HepG2 (cell line): Measurements from ENCODE around the gene PARK7. TPM values are rescaled to one million over a fixed set of nuclear protein-coding genes. Genes with fewer than 3 reads are reported as not detected.

Experiments
- ATAC-seq: fragments of 200-7000 bp; cut with Tn5 transposase; 3 replicates; pipeline ENCODE4 v1.9.1; 2020; ENCODE audit warnings: mild to moderate bottlenecking, moderate library complexity
- BruUV-seq: library from RNA; stranded (reverse); fragments of 400-500 nt; replicated peaks from 2 replicates; lab custom pipeline; 2021; lab: Mats Ljungman, UMichigan
- CTCF ChIA-PET: fragments of 300-600 bp; formaldehyde crosslinking; extraction: SDS; loops from one replicate; lab custom pipeline; 2021; ENCODE audit warnings: low total read pairs, inconsistent platforms, low intra/inter-chr PET ratio; lab: Yijun Ruan, JAX
- POLR2A ChIA-PET: fragments of 350-600 bp; sonication (Branson Sonifier 250); formaldehyde crosslinking; loops from one replicate; lab custom pipeline; 2020; ENCODE audit warnings: antibody characterized with exemption, inconsistent platforms; lab: Yijun Ruan, JAX
- DNase-seq: peaks from one replicate; pipeline ENCODE4 v3.0.0-alpha.2; 2015; ENCODE audit warnings: low spot score
- FAIRE-seq: peaks from 3 replicates; lab custom pipeline; 2011; peaks lifted over from hg19 to GRCh38; lab: Jason Lieb, UNC
- H2AFZ ChIP-seq: one replicate; pipeline ENCODE4 v1.6.1; 2011; ENCODE audit warnings: low read length, inconsistent platforms
- H3K27ac ChIP-seq: fragments of 300-600 bp; 3 replicates; pipeline ENCODE4 v1.8.0; 2011; ENCODE audit warnings: mixed run types, mild to moderate bottlenecking, mixed read lengths, low read length, inconsistent platforms; ENCODE audit not compliant: insufficient read depth; ENCODE audit errors: extremely low read length
- H3K27me3 ChIP-seq, 2 experiments: fragments of 200-600 bp in 1 of 2; 2 replicates in 1 of 2; 3 replicates in 1 of 2; pipeline versions ENCODE4 v1.6.0 to v1.8.0; 2011; ENCODE audit warnings: low read length in 2 of 2, mild to moderate bottlenecking in 2 of 2, moderate library complexity in 2 of 2, inconsistent platforms in 1 of 2; ENCODE audit not compliant: insufficient read depth in 2 of 2, control insufficient read depth in 1 of 2
- H3K36me3 ChIP-seq, 2 experiments: fragments of 200-600 bp in 1 of 2; replicated peaks in 1 of 2; 2 replicates in 1 of 2; 3 replicates in 1 of 2; pipeline versions ENCODE4 v1.5.1 to v1.8.0; 2011; ENCODE audit warnings: low read length in 2 of 2, inconsistent platforms in 1 of 2; ENCODE audit not compliant: insufficient read depth in 2 of 2, control insufficient read depth in 1 of 2
- H3K4me1 ChIP-seq: 2 replicates; pipeline ENCODE4 v1.5.1; 2012; ENCODE audit warnings: low read length, inconsistent platforms; ENCODE audit not compliant: insufficient read depth
- H3K4me2 ChIP-seq: 2 replicates; pipeline ENCODE4 v1.6.0; 2011; ENCODE audit warnings: low read depth, low read length, inconsistent platforms
- H3K4me3 ChIP-seq, 3 experiments: fragments of 200-600 bp in 1 of 3; sonication (generic), shearing (Covaris generic) in 1 of 3; replicated peaks in 1 of 3; 2 replicates each; pipeline ENCODE4 v1.5.1; 2011 to 2016; ENCODE audit warnings: low read length in 3 of 3, inconsistent platforms in 2 of 3, low read depth in 2 of 3, mild to moderate bottlenecking in 2 of 3, control low read depth in 1 of 3, mixed read lengths in 1 of 3; ENCODE audit not compliant: insufficient read depth in 1 of 3
- H3K79me2 ChIP-seq: one replicate; pipeline ENCODE4 v1.6.1; 2011; ENCODE audit warnings: low read length, inconsistent platforms; ENCODE audit not compliant: insufficient read depth
- H3K9ac ChIP-seq: 2 replicates; pipeline ENCODE4 v1.6.0; 2011; ENCODE audit warnings: mild to moderate bottlenecking, low read depth, low read length, inconsistent platforms; ENCODE audit not compliant: insufficient read depth
- H3K9me3 ChIP-seq: 2 replicates; pipeline ENCODE4 v1.5.1; 2012; ENCODE audit warnings: mild to moderate bottlenecking, low read length
- H4K20me1 ChIP-seq: 2 replicates; pipeline ENCODE4 v1.6.0; 2011; ENCODE audit warnings: inconsistent platforms, mild to moderate bottlenecking, low read length, moderate library complexity; ENCODE audit not compliant: insufficient read depth
- DNMT3B ChIP-seq: conservative IDR thresholded peaks from 2 replicates; pipeline ENCODE4 v1.6.1; 2016; ENCODE audit warnings: missing biosample characterization, control low read depth
- HOXA9 ChIP-seq: sonication (generic); formaldehyde crosslinking; IDR thresholded peaks from 2 replicates; pipeline ENCODE4 v1.8.1; 2022; ENCODE audit warnings: missing genetic modification reagents, mild to moderate bottlenecking, moderate library complexity, borderline replicate concordance
- PHF21A ChIP-seq: sonication (generic); formaldehyde crosslinking; IDR thresholded peaks from 2 replicates; pipeline ENCODE4 v1.5.0; 2020; ENCODE audit warnings: mild to moderate bottlenecking, missing genetic modification reagents
- POLR2A ChIP-seq, 2 experiments: IDR thresholded peaks; 2 replicates each; pipeline ENCODE4 v1.6.1; 2011; ENCODE audit warnings: low read depth in 2 of 2, low read length in 2 of 2, mild to moderate bottlenecking in 1 of 2, moderate library complexity in 1 of 2; ENCODE audit not compliant: insufficient read depth in 1 of 2
- POLR2G ChIP-seq: fragments of 200-400 bp; formaldehyde crosslinking; IDR thresholded peaks from 2 replicates; pipeline ENCODE4 v1.6.1; 2018; ENCODE audit warnings: mild to moderate bottlenecking, low read depth, low read length, moderate library complexity
- RBFOX2 ChIP-seq: fragments of 200-400 bp; formaldehyde crosslinking; IDR thresholded peaks from 2 replicates; pipeline ENCODE4 v1.6.1; 2017; ENCODE audit warnings: low read depth, mild to moderate bottlenecking, low read length
- RBM22 ChIP-seq: fragments of 200-400 bp; formaldehyde crosslinking; optimal IDR thresholded peaks from 2 replicates; pipeline ENCODE3; 2017; ENCODE audit warnings: mild to moderate bottlenecking, low read length, moderate library complexity
- STAG1 ChIP-seq: sonication (generic); formaldehyde crosslinking; IDR thresholded peaks from 2 replicates; pipeline ENCODE4 v1.4.0; 2020; ENCODE audit warnings: missing genetic modification reagents
- ZNF121 ChIP-seq: sonication (generic); formaldehyde crosslinking; IDR thresholded peaks from 2 replicates; pipeline ENCODE4 v1.5.0; 2020; ENCODE audit warnings: mild to moderate bottlenecking, missing genetic modification reagents
- ZNF484 ChIP-seq: sonication (generic); formaldehyde crosslinking; IDR thresholded peaks from 2 replicates; pipeline ENCODE4 v1.5.1; 2020; ENCODE audit warnings: mild to moderate bottlenecking, low read depth, missing genetic modification reagents, borderline replicate concordance
- ZNF503 ChIP-seq: sonication (generic); formaldehyde crosslinking; IDR thresholded peaks from 2 replicates; pipeline ENCODE4 v1.4.0; 2020; ENCODE audit warnings: missing genetic modification reagents
- ZNF512B ChIP-seq: sonication (generic); formaldehyde crosslinking; IDR thresholded peaks from 2 replicates; pipeline ENCODE4 v1.5.1; 2020; ENCODE audit warnings: missing genetic modification reagents, mild to moderate bottlenecking, borderline replicate concordance
- ZNF660 ChIP-seq: sonication (generic); formaldehyde crosslinking; IDR thresholded peaks from 2 replicates; pipeline ENCODE4 v1.5.1; 2020; ENCODE audit warnings: mild to moderate bottlenecking, low read depth, missing genetic modification reagents, borderline replicate concordance
- ZNF740 ChIP-seq: sonication (generic); formaldehyde crosslinking; IDR thresholded peaks from 2 replicates; pipeline ENCODE4 v1.4.0; 2020; ENCODE audit warnings: missing genetic modification reagents
- ZNF781 ChIP-seq: sonication (generic); formaldehyde crosslinking; IDR thresholded peaks from 2 replicates; pipeline ENCODE4 v1.5.1; 2020; ENCODE audit warnings: borderline replicate concordance, mild to moderate bottlenecking, missing genetic modification reagents; ENCODE audit errors: not compliant biosample characterization
- ZSCAN20 ChIP-seq: sonication (generic); formaldehyde crosslinking; IDR thresholded peaks from 2 replicates; pipeline ENCODE4 v1.4.0; 2020; ENCODE audit warnings: missing genetic modification reagents, mild to moderate bottlenecking, borderline replicate concordance
- ZSCAN30 ChIP-seq: sonication (generic); formaldehyde crosslinking; IDR thresholded peaks from 2 replicates; pipeline ENCODE4 v1.5.0; 2020; ENCODE audit warnings: mild to moderate bottlenecking, missing genetic modification reagents
- WGBS: methylation state at CpG from one replicate; pipeline ENCODE4 v1.1.6; 2017; ENCODE audit warnings: low lambda C conversion rate; 5-methylcytosine and 5-hydroxymethylcytosine counted together
- in situ Hi-C: cut with HindIII; loops from 2 replicates; pipeline ENCODE4 v1.10.0; 2017; ENCODE audit warnings: low pct_unique_long_range_greater_than_20kb; ENCODE audit not compliant: extremely low pct_ligation_motif_present
- intact Hi-C: fragments of 100-400 bp; cut with micrococcal nuclease; formaldehyde crosslinking; loops from one replicate; pipeline ENCODE4 v1.10.0; 2022; ENCODE audit not compliant: unreplicated experiment
- polyA plus RNA-seq, 8 experiments: library from polyadenylated mRNA; depleted of rRNA in 3 of 8; stranded (reverse) in 7 of 8; unstranded in 1 of 8; fragments of >200 nt; fragmentation: Illumina TruSeq in 4 of 8; extraction: Trizol in 4 of 8; gene quantifications; 2 replicates each; pipeline versions ENCODE4 v1.2.1 to v1.2.3, GENCODE V29; 2011 to 2016; ENCODE audit warnings: low read depth in 4 of 8, missing spikeins in 1 of 8, mixed read lengths in 1 of 8; ENCODE audit not compliant: insufficient read depth in 1 of 8
- total RNA-seq, 5 experiments: library from RNA; depleted of rRNA; stranded (reverse); fragments of >200 nt; fragmentation: Illumina TruSeq; extraction: Trizol; gene quantifications; 2 replicates each; pipeline ENCODE4 v1.2.3, GENCODE V29; 2016; ENCODE audit warnings: low read depth in 1 of 5

The PARK7 gene
- total and polyA plus RNA-seq, 2 of the 13 experiments (the other 11 are each of a cell fraction or from before 2014, with no cell fraction given) = 212 to 296 TPM

- TF ChIP-seq HOXA9 (CRISPR knock-in tag) = no peak
- no peak for TF ChIP-seq DNMT3B (CRISPR knock-in tag)
- no peak for TF ChIP-seq ZNF121 (CRISPR knock-in tag)
- TF ChIP-seq STAG1 (CRISPR knock-in tag) = peak; percentile 68
- TF ChIP-seq ZNF484 (CRISPR knock-in tag) = no peak
These were observed 53.7 kb downstream of the PARK7 start (continued) for GRCh38 chr1:8015036-8015808.

GRCh38 chr1:8015809-8016165, 54.3 kb downstream of the PARK7 start:
- Histone ChIP-seq H3K79me2 (peaks cover 77% of the 10 kb centered on the region), H3K4me2 (peak overlapping the region; percentile 41; the same call in 1 of the 2 replicates), H3K4me1 (peaks cover 86% of the 10 kb centered on the region), H3K4me3 (peak overlapping the region in 2 of 3 experiments; percentile 37 to 94; a peak in 3 of 6 replicates), H2AFZ (no peak overlapping the region), H3K9me3 (no peaks in the 10 kb centered on the region), H3K9ac (no peak overlapping the region), H3K36me3 (peaks cover 28 to 58% of the 10 kb centered on the region in 2 experiments), H4K20me1 (peaks cover 100% of the 10 kb centered on the region), H3K27me3 (no peaks in the 10 kb centered on the region), H3K27ac (peak overlapping the region; percentile 60)
- no TSS peak for BruUV-seq
- ATAC-seq (0 out of 3 replicates have a peak, but pooled peaks have one; percentile 18), FAIRE-seq (no peak), DNase-seq (no peak)
- intact Hi-C loops (no loop called here), in situ Hi-C loops (loop anchor here (10.0 kb wide), 1 partner anchor 299 kb away; the partner anchor contains the start of gene SLC45A1)
- WGBS = 48% methylated on average over 2 of the region's 2 CpGs
- ChIA-PET POLR2A (interaction anchor here (1.0 to 6.9 kb wide), 12 partner anchors 9 to 327 kb away, joined by 3 to 99 read pairs (median 6); partner anchors contain the start of gene ERRFI1), CTCF (interaction anchor here (1.5 to 2.3 kb wide), 4 partner anchors 34 to 333 kb away, joined by 6 to 17 read pairs (median 8); no protein-coding TSS in a partner anchor)
- peak in 1 of 2 experiments; percentile 28; a peak in 1 of 4 replicates for TF ChIP-seq POLR2A (IDR thresholded peaks at IDR 0.05; ENCODE audit: insufficient read depth in 1 of 2, low read depth in 2 of 2, low read length in 2 of 2)
- TF ChIP-seq ZNF781 = no peak
- TF ChIP-seq ZNF740 (CRISPR knock-in tag) = no peak
- no peak for TF ChIP-seq ZNF512B (CRISPR knock-in tag)
- peak; percentile 8; the same call in 1 of the 2 replicates for TF ChIP-seq RBFOX2
- TF ChIP-seq PHF21A (CRISPR knock-in tag) = no peak
- peak; percentile 15; the same call in 1 of the 2 replicates for TF ChIP-seq POLR2G
- 0 out of 2 replicates have a peak, but pooled peaks have one; percentile 17 for TF ChIP-seq ZSCAN20
- TF ChIP-seq ZSCAN30 = no peak
- TF ChIP-seq ZNF503 (CRISPR knock-in tag) = no peak
- no peak for TF ChIP-seq ZNF660 (CRISPR knock-in tag)
- peak; percentile 79 for TF ChIP-seq RBM22
